SW 1271 (cell line): ENCODE results near the gene PANK3.
A peak's percentile ranks its signal among the peaks of the same experiment; 100 is the strongest.
"Not testable (repeated sequence)": the region's sequence is repeated elsewhere in the genome, so short reads cannot be mapped to it uniquely, and the experiment has no call there.

ENCODE experiments used
- DNase-seq, 2 experiments: peaks; one replicate each; lab custom pipeline; 2025; lab: John Stamatoyannopoulos, UW

Gene PANK3

DNA sequence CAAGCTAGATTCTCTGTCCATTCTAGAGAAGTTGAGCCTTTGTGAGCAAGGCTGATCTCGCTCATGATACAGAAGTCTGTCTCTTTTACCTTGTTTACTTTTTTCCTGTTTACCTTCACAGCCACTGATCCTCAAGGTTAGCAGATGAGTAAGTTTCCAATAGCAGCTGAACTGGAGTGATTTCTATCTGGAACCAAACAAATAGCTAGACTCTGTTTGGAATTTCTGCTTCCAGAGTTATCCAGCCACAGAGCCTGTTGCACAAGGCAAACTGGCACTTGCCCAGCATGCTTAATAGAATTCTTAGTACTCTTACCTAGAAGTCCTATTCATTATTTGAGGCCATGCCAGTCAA, 12.8 kb upstream of the PANK3 start:
- DNase-seq: no peak

GRCh38 chr5:168591302-168592013, 12.3 kb upstream of the PANK3 start:
- DNase-seq: no peak

DNA sequence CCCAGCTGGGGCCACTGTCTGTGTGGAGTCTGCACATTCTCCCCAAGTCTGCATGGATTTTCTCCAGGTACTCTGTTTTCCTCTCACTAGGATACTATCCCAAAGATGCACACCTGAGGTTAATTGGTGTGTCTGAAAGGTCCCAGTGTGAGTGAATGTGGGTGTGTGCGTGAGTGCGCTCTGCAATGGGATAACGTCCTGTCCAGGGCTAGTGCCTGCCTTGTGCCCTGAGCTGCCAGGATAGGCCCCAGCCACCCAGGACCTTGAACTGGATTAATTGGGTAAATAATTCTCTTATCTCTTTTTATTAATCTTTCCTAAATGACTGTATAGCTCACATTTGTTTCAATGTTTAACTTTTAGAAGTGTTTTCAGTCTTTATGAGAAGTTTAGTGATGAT, 11.5 kb upstream of the PANK3 start:
- no peak for DNase-seq

GRCh38 chr5:168587987-168588386, 8.8 kb upstream of the PANK3 start:
- no peak for DNase-seq

DNA sequence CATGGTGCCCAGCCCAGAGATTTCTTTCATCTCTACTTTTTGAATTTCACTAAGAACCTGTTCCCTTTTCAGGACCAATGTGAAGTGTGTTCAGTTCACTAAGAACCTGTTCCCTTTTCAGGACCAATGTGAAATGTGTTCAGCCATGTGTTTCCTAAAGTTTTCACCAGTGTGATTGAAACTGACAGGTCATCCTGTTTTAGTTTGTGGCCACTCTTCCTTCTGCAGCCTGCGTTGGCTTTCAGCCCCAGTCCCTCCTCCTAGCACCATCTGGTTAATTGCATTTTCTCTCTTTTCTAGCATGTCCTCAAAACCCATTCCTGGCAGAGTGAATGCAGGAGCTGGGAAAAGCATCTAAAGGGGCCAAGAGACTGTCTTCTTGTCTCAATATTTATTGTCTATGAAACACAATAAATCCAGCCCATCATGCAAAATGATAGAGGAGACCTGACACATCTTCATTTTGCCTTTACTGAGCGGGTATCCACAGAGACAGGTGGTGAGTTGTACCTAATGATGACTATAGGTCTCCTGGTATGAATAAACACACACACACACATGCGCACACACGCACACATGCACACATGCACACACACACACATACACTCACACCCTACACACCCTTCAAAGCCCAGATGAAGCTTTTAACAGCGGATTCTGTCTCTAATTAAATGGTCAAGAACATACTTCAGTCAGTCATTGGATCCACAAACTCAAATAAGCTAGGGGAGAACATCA, 6.1 kb upstream of the PANK3 start:
- no peak for DNase-seq

- DNase-seq: no peak
These were observed 4.7 kb upstream of the PANK3 start for GRCh38 chr5:168583742-168584482.

GRCh38 chr5:168580814-168581469, 1.8 kb upstream of the PANK3 start:
- DNase-seq: not testable (repeated sequence)

- no peak for DNase-seq
These were observed 1.0 kb upstream of the PANK3 start for GRCh38 chr5:168580227-168580508.

- peak; percentile 98 to 99 for DNase-seq
These were observed 489 bp upstream of the PANK3 start for GRCh38 chr5:168579488-168580226.

DNA sequence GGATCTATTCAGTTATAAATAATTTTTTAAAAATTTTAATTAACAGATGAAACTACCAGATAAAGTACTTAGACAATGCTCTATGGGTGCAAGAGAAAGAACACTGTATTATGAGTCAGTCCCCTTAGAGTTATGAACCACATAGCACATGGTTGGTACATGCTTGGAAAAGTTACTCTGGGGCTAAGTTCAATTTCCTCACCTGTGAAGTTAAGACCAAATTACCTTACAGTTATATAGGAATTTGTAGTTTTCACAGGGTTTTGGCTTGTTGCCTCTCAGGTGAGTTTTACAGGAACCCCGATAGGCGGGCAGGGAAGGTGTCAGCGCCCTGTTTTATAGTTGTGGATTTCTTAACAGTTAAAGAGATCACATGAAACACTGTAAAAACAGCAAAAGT, 1.2 kb downstream of the PANK3 start:
- DNase-seq: peak in 1 of 2 experiments; percentile 22

GRCh38 chr5:168575391-168576372, 3.5 kb downstream of the PANK3 start:
- DNase-seq: no peak

DNA sequence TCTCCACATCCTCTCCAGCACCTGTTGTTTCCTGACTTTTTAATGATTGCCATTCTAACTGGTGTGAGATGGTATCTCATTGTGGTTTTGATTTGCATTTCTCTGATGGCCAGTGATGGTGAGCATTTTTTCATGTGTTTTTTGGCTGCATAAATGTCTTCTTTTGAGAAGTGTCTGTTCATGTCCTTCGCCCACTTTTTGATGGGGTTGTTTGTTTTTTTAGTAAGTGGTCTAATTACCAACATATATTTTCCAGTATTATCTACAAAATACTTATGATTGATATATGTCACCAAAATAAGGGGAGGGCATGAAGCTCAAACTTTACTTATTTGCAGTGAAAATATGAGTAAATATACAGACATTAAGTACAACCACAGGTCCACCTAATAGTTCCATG, 5.0 kb downstream of the PANK3 start:
- DNase-seq: not testable (repeated sequence)

DNA sequence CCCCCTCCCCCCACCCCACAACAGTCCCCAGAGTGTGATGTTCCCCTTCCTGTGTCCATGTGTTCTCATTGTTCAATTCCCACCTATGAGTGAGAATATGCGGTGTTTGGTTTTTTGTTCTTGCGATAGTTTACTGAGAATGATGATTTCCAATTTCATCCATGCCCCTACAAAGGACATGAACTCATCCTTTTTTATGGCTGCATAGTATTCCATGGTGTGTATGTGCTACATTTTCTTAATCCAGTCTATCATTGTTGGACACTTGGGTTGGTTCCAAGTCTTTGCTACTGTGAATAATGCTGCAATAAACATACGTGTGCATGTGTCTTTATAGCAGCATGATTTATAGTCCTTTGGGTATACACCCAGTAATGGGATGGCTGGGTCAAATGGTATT, 5.5 kb downstream of the PANK3 start:
- DNase-seq: not testable (repeated sequence)

DNA sequence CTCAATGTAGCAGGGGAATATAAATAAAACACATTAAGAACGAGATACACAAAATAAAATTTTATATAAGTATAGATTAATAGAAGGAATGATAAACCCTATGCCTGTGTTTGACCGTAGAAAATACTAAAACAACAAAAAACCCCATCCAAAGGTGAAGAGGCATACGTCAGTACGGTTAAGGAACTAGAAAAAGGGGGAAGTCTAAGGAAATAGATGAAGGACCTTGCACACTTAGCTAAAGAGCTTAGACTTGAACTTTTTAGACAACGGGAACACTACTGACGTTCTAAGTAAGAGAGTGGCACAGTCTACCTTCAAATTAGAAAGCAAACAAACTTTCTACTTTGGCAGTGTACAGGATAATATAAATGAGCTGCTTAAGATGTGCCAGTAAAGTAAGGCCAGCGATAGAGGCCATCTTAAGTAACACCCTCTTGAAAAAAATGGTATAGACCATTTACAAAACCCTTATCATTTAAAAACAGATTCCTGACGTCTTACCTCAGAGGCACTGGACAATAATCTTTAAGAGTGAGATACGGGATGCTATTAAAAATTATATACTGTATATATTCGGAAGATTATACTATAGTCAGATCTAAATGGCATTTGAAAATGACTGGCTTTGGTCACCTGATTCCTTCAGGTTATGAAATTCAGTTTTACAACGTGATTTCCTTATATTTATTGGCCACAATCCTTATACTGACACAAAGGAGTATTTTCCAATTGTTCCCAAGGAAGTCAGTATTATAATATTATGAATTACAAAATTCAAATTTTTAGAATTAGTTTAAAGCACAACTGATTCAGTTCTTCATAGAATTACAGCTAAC, 8.5 kb downstream of the PANK3 start:
- DNase-seq: no peak

DNA sequence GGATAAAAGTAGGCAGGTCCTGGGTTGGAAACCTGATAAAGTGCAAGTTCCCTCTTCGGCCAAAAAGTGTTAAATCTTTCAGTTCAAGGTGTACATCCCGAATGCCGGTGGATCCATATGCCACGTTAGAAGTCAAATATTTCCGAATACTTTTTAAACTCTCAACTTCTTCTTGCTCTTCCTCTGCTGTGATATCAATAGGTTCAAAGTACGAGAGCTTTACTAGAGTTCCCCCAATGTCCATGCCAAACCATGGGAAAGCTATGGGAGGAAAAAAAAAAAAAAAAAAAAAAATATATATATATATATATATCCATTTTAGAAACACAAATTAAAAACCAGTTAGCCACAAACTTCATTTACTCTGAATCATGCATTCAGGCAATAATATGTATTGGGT, 10.4 kb downstream of the PANK3 start:
- no peak for DNase-seq

DNA sequence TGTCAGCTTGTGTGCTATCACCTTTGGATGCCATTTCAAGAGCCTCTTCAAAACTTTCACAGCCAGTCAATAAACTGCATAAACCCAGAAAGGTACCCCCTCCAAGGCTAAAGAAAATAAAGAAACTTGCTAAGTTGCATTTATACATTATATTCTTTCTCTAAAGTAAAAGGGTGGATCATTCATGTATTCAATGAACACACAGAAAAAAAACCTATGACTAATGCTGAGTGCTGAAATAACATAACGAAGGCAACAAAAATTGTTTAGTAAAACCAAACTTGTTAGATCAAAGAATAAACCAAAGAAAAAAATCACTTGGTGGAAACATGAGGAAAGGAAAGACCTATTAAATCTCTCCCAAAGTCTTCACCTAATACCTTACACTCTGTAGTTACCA, 15.2 kb downstream of the PANK3 start:
- no peak for DNase-seq

GRCh38 chr5:168562279-168562678, 16.9 kb downstream of the PANK3 start:
- DNase-seq: no peak

DNA sequence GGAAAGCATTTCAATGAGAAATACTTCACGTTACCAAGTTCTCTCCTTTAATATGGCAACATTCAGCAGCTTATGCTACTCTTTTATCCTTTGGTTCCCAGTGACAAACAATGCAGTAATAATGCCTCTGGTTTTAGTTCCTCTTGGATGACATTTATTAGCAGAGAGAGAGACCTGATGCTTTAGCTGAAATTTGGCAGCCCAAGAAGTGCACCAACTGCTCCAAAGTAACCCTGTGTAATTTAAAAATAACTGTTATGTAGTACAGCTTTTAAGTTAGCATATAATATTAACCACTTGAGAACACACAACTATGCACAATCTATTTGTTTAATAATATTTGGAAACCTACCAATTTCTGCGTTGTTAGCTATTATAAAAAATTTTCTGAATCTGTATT, 21.8 kb downstream of the PANK3 start:
- DNase-seq: no peak

- no peak for DNase-seq
These were observed 25.6 kb downstream of the PANK3 start for GRCh38 chr5:168553377-168554130.
